NCI-H1417 treated with DMSO at 0.1 percent for 48 hours (cell line): Measurements from ENCODE around the gene KMT2B.
"Not testable (repeated sequence)": the region's sequence is repeated elsewhere in the genome, so short reads cannot be mapped to it uniquely, and the experiment has no call there.

Source experiments
- DNase-seq: peaks from one replicate; lab custom pipeline; 2025; lab: John Stamatoyannopoulos, UW

KMT2B gene

GRCh38 chr19:35717665-35718344 lies at the start of gene KMT2B:
Gene KMT2B (plus strand): TSS chr19:35718003. CDS start chr19:35718019, 16 bp downstream.
- peak; percentile 81 for DNase-seq

- no peak for DNase-seq
Observed at GRCh38 chr19:35669566-35669965, 48.2 kb upstream of the KMT2B start.

GRCh38 chr19:35669974-35670373 lies 47.8 kb upstream of the KMT2B start:
- DNase-seq: no peak

GRCh38 chr19:35670686-35671085 lies 47.1 kb upstream of the KMT2B start:
- DNase-seq: no peak

GRCh38 chr19:35671818-35672217 lies 46.0 kb upstream of the KMT2B start:
- no peak for DNase-seq

- no peak for DNase-seq
Observed at GRCh38 chr19:35673121-35673804, 44.5 kb upstream of the KMT2B start.

- DNase-seq: no peak
Observed at GRCh38 chr19:35675589-35676140, 42.1 kb upstream of the KMT2B start.

GRCh38 chr19:35689836-35690235 lies 28.0 kb upstream of the KMT2B start:
- no peak for DNase-seq

- DNase-seq: not testable (repeated sequence)
Observed at GRCh38 chr19:35691106-35691505, 26.7 kb upstream of the KMT2B start.

- DNase-seq: no peak
Observed at GRCh38 chr19:35692010-35692409, 25.8 kb upstream of the KMT2B start.

- no peak for DNase-seq
Observed at GRCh38 chr19:35693422-35693821, 24.4 kb upstream of the KMT2B start.

GRCh38 chr19:35693835-35694599 lies 23.8 kb upstream of the KMT2B start:
- DNase-seq: peak; percentile 56

GRCh38 chr19:35695895-35696422 lies 21.8 kb upstream of the KMT2B start:
- no peak for DNase-seq

GRCh38 chr19:35696835-35697234 lies 21.0 kb upstream of the KMT2B start:
- no peak for DNase-seq

GRCh38 chr19:35702223-35703012 lies 15.4 kb upstream of the KMT2B start:
- DNase-seq: peak; percentile 84

GRCh38 chr19:35703343-35703742 lies 14.5 kb upstream of the KMT2B start:
- no peak for DNase-seq

GRCh38 chr19:35704218-35704617 lies 13.6 kb upstream of the KMT2B start, which contains the start of gene ZBTB32:
Gene ZBTB32 (plus strand): TSS chr19:35704558. CDS start chr19:35714627, 10,069 bp downstream.
- DNase-seq: no peak

- no peak for DNase-seq
Observed at GRCh38 chr19:35708391-35708790, 9.4 kb upstream of the KMT2B start.

GRCh38 chr19:35710784-35711723 lies 6.7 kb upstream of the KMT2B start:
- DNase-seq: no peak
